Activated gamma-delta T cell treated with anti-CD3 and anti-CD28 coated beads, Interleukin-2, amount 50 U/mL, for 16 hours (primary cell): ENCODE measurements around the gene CDIPT.
"Not testable (repeated sequence)": the region's sequence is repeated elsewhere in the genome, so short reads cannot be mapped to it uniquely, and the experiment has no call there.

Experiments used
- DNase-seq: peaks from one replicate; pipeline ENCODE4 v3.0.0-alpha.2; 2020; ENCODE audit warnings: low read depth

CDIPT gene

GRCh38 chr16:29896841-29897240, 33.8 kb upstream of the CDIPT start:
- DNase-seq: no peak

DNA sequence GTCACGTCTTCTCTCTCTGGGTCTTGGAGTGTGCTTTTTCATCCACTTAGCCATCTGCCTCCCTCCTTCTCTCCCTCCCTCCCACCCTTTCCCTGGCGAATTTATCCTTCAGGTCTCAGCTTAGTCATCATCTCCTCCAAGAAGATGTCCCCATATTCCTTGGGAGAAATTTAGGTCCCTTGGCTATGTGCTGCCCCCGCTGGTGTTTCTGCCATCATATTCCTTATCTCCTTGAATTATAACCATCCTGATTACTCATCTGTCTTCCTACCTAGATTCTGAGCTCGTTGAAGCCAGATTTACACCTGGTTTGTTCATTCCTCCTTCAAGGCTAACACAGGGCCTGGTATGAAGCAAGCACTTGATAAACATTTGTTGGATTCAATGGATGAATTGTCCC, 31.3 kb upstream of the CDIPT start:
- DNase-seq: no peak

DNA sequence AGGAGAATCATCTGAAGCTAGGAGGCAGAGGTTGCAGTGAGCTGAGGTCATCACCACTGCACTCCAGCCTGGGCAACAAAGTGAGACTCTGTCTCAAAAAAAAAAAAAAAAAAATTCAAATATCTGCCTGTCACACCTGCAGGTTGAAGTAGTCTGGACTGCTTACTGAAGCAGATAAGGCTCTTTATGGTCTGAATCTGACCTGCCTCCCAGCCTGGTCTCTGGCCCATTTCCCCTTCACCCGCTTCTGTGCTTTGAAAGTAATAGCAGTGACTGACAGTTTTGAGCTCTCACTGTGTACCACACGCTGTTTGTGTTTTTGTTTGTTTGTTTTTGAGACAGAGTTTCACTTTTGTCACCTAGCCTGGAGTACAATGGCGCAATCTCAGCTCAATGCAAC, 30.5 kb upstream of the CDIPT start:
- DNase-seq: no peak

GRCh38 chr16:29892458-29892813, 29.4 kb upstream of the CDIPT start:
- DNase-seq: no peak

GRCh38 chr16:29891525-29892457, 28.8 kb upstream of the CDIPT start:
- no peak for DNase-seq

- DNase-seq: not testable (repeated sequence)
Measured at GRCh38 chr16:29889372-29889771, 26.3 kb upstream of the CDIPT start.

GRCh38 chr16:29883987-29884386, 21.0 kb upstream of the CDIPT start:
- no peak for DNase-seq

DNA sequence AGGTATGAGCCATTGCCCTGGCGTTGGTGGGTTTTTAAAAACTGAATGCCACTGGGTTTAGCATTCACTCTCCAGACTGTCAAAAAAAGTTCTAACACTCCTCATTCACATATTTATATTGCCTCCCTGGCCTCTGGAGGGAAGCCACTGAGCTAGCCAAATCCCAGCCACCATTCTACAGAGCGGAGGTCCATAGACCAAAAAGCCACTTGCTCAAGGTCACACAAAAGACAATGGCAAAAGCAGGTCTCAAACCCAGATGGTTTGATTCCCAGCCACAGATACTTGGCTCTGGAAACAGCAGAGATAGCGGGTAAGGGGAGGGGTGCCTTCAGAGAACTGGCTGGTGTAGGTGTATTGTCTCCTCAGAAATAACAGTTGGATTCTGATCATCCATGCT, 18.0 kb upstream of the CDIPT start:
- DNase-seq: no peak

GRCh38 chr16:29878172-29878571, 15.1 kb upstream of the CDIPT start:
- no peak for DNase-seq

DNA sequence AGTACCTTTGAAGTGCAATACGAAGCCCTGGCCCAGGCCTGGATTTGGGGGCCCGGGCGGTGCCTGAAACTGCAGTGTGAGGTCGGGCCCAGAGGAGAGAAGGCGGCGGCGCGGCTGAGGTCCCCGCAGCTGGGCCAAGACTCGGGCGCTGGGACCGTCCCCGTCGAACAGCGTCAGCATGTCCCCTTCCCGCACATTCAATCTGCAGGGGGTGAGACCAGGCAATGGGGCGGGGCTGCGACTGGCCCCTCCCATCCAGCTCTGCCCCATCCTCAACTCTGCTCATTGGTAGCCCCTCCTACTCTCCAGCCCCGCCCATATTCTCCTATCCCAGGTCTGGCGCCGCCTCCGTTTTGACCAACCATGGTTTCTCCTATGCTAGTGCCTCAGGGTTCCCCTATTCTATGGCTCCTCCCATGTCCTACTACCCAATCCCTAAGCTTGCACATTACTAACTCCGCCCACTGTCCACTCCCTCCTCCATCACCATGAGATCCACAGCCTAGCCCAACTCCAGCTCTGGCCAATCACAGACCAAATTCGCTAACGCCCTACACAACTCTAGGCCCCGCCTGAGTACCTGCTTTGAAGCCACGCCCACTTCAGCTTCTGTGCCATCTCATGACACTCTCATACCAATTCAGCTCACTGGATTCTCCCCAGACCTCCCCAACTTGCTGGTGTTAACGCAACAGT, 14.4 kb upstream of the CDIPT start:
- DNase-seq: no peak

GRCh38 chr16:29876594-29877249, 13.7 kb upstream of the CDIPT start:
- DNase-seq: peak; percentile 17

GRCh38 chr16:29876217-29876593, 13.2 kb upstream of the CDIPT start:
- DNase-seq: no peak

- DNase-seq: no peak
Measured at GRCh38 chr16:29875206-29875605, 12.2 kb upstream of the CDIPT start.

DNA sequence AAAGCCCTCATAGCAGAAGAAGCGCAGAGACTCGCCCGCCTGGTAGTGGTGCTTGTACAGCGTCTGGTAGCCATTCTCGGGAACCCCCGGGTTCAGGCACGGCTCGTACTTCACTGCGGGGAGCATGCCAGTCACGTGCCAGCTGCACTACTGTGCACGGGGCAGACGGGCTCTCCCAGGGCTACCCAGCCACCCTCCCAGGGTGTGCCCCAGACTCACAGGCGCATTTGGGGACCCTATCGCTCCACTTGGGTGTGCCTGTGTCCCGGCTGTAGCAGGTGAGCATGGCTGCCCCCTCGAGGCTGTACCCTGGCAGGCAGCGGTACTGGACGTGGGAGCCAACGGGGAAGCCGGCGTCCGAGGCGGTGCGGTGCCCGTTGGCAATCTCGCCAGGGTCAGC, 10.3 kb upstream of the CDIPT start:
- no peak for DNase-seq

DNA sequence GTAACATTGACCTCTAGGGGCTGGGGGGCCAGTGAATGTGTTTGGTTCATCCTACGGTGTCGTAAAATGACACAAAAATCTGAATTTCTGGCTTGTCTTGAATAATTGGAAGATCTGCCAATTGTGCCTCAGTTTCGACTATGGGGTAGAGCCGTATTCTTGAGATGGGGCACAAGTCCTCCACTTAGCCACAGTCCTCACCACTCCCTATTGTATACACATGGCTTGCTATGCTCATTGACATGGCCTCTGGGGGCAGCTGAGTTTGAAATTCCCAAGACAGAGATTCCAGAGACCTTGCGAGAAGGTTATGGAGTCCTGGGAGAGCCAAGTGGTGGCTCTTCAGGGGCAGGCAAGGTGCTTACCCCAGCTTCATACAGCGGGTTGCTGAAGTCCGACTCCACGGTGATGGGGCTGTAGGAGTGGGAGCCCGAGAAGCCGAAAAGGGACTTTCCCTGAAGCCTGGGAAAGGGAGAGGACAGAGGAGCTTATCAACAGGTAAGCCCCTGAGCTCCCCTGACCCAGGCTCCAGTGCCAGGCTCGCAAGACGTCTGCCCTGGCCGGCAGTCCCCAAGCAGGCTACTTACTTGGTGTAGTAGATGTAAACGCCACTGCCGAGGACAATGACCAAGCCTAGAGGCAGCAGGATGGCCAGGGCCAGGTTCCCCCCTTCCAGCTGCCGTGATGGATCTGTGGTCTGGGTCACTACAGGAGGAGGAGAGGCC, 9.0 kb upstream of the CDIPT start:
- DNase-seq: no peak

DNA sequence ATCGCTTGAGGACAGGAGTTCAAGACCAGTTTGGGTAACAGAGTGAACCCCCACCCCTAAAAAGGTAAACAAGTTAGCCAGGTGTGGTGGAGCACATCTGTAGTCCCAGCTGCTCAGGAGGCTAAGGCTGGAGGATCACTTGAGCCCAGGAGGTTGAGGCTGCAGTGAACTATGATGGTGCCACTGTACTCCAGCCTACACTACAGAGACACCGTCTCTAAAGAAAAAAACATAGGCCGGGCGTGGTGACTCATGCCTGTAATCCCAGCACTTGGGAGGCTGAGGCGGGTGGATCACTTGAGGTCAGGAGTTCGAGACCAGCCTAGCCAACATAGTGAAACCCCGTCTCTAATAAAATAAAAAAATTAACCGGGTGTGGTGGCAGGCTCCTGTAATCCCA, 6.0 kb upstream of the CDIPT start:
- DNase-seq: not testable (repeated sequence)

- DNase-seq: no peak
Measured at GRCh38 chr16:29868396-29869009, 5.5 kb upstream of the CDIPT start.

DNA sequence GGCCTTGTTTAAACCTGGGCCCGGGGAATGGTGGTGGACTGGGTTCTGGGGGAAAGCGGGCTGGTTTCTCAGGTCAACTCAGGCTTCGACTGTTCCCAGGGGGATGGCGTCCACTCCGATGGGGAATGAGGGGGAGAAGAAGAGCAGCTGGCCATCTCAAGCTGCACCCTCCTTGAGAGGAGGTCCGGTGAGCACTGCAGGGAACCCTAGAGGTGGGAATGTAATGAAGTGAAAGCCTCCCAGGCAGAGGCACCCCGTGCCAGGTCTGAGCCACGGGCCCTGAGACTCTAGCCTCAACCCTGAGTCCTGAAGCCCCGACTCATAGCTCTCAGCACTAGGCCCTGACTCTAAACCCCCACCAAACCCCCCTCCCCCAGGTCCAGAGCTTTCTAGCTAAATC, 1.2 kb upstream of the CDIPT start:
- DNase-seq: no peak

GRCh38 chr16:29863669-29863984, 601 bp upstream of the CDIPT start:
- no peak for DNase-seq

DNA sequence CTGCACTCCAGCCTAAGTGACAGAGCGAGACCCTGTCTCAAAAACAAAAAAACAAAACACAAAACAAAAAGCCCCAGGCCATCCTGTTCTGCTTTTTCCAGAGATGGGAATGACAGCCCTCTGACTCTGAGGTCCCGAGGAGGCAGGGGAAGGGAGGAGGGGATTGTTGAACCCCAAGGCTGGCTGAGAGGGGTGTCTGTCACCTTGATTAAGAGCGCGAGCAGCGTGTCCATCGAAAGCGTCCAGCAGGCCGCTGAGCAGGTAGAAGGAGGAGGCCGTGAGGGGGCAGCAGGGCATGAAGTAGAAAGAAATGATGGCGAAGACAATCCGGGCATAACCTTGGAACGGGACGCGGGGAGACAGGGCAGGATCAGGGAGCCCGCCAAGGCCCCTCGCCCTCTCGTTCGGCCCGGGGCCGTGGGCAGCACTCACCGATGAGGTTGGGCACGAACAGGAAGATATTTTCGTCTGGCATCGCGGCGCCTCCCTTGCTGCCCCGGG, 593 bp downstream of the CDIPT start:
- DNase-seq: no peak

DNA sequence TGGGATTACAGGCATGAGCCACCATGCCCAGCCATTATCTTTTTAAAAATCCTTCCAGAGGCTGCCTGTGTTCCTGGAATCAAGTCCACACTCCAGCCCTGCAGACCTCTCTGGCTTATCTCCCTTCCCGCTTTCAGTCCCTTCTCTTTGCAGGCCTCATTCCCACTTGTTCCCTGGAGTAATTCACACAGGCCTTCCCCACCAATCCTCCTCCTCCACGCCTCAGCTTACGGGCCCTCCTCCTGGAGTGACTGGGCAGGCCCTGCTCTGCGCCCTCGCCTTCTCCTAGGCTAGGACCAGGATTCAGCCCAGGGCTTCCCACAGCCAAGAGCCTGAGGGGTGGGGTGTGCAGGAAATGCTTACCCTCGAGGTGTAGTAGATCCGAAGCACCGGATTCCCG, 2.8 kb downstream of the CDIPT start:
- no peak for DNase-seq

- DNase-seq: no peak
Measured at GRCh38 chr16:29858974-29859373, 4.1 kb downstream of the CDIPT start.
